CD8-positive, alpha-beta memory T cell (primary cell): ENCODE results near the gene PRAMEF1. TPM values are rescaled to one million over a fixed set of nuclear protein-coding genes. Genes with fewer than 3 reads are reported as not detected.
"Not testable (repeated sequence)": the region's sequence is repeated elsewhere in the genome, so short reads cannot be mapped to it uniquely, and the experiment has no call there.

ENCODE experiments used
- CTCF ChIA-PET: fragments of 350-600 bp; sonication (Branson Sonifier 250); formaldehyde crosslinking; loops from one replicate; lab custom pipeline; 2021; ENCODE audit warnings: antibody characterized with exemption; lab: Charles Lee
- POLR2A ChIA-PET: fragments of 350-600 bp; sonication (Branson Sonifier 250); formaldehyde crosslinking; loops from one replicate; lab custom pipeline; 2021; ENCODE audit warnings: antibody characterized with exemption; lab: Charles Lee
- DNase-seq, 5 donors: peaks; one replicate each; pipeline versions ENCODE4 v3.0.0 to v3.0.0-alpha.2; 2020 to 2022; ENCODE audit warnings: mixed read lengths in 1 of 5
- H3K27ac ChIP-seq: one replicate; pipeline ENCODE4 v1.7.0; 2013; ENCODE audit warnings: low read depth, mild to moderate bottlenecking, low read length, moderate library complexity
- H3K27me3 ChIP-seq: 2 replicates; pipeline ENCODE4 v1.7.0; 2013; ENCODE audit warnings: low read length, mild to moderate bottlenecking; ENCODE audit not compliant: insufficient read depth, poor library complexity, severe bottlenecking
- H3K36me3 ChIP-seq: 2 replicates; pipeline ENCODE4 v1.7.0; 2013; ENCODE audit warnings: mild to moderate bottlenecking, low read length, moderate library complexity; ENCODE audit not compliant: insufficient read depth
- H3K4me1 ChIP-seq: 2 replicates; pipeline ENCODE4 v1.7.0; 2013; ENCODE audit warnings: mild to moderate bottlenecking, low read length, moderate library complexity; ENCODE audit not compliant: insufficient read depth
- H3K4me3 ChIP-seq: 2 replicates; pipeline ENCODE4 v1.7.0; 2013; ENCODE audit warnings: mild to moderate bottlenecking, low read length
- H3K9me3 ChIP-seq: 2 replicates; pipeline ENCODE4 v1.7.0; 2013; ENCODE audit warnings: mild to moderate bottlenecking, low read length
- H3K27ac Mint-ChIP-seq, 8 donors: one replicate each; pipeline ENCODE4 v1.8.0; 2020 to 2021; ENCODE audit warnings: mixed read lengths in 8 of 8, mild to moderate bottlenecking in 6 of 8, inconsistent platforms in 3 of 8, moderate library complexity in 3 of 8
- H3K27me3 Mint-ChIP-seq, 2 donors: one replicate each; pipeline ENCODE4 v1.8.0; 2020 to 2021; ENCODE audit warnings: mixed read lengths in 2 of 2, mild to moderate bottlenecking in 1 of 2, moderate library complexity in 1 of 2
- H3K36me3 Mint-ChIP-seq, 3 donors: one replicate each; pipeline ENCODE4 v1.8.0; 2020 to 2021; ENCODE audit warnings: mixed read lengths in 3 of 3, inconsistent platforms in 1 of 3, mild to moderate bottlenecking in 1 of 3
- H3K4me1 Mint-ChIP-seq, 3 donors: one replicate each; pipeline ENCODE4 v1.8.0; 2020 to 2021; ENCODE audit warnings: mixed read lengths in 3 of 3, inconsistent platforms in 1 of 3, mild to moderate bottlenecking in 1 of 3
- H3K4me3 Mint-ChIP-seq, 7 donors: one replicate each; pipeline ENCODE4 v1.8.0; 2020 to 2021; ENCODE audit warnings: mixed read lengths in 7 of 7, mild to moderate bottlenecking in 6 of 7, moderate library complexity in 4 of 7, inconsistent platforms in 2 of 7
- H3K9me3 Mint-ChIP-seq, 5 donors: one replicate each; pipeline ENCODE4 v1.8.0; 2020 to 2022; ENCODE audit warnings: mixed read lengths in 5 of 5, mild to moderate bottlenecking in 3 of 5, moderate library complexity in 2 of 5, inconsistent platforms in 1 of 5
- polyA plus RNA-seq: library from polyadenylated mRNA; unstranded; fragments of 300-500 nt; fragmentation: Illumina TruSeq; gene quantifications from one replicate; pipeline ENCODE4 v1.2.3, GENCODE V29; 2021
- total RNA-seq, 2 experiments: library from RNA; stranded (reverse); gene quantifications; one replicate each; pipeline ENCODE4 v1.2.3, GENCODE V29; 2021

PRAMEF1 gene
- total and polyA plus RNA-seq, 3 experiments from 2014 or later, result not detected

GRCh38 chr1:12778061-12778460 is 13.1 kb upstream of the PRAMEF1 start:
- Mint-ChIP-seq H3K4me1 (no peaks in the 10 kb centered on the region), H3K27ac (no peak overlapping the region), H3K4me3 (no peak overlapping the region), H3K27me3 (peaks cover 6 to 43% of the 10 kb centered on the region in 2 donors), H3K36me3 (no peaks in the 10 kb centered on the region), H3K9me3 (peaks cover 0 to 7% (median 3%) of the 10 kb centered on the region in 5 donors)
- ChIA-PET POLR2A (no interaction called here), CTCF (no interaction called here)
- Histone ChIP-seq H3K9me3 (no peaks in the 10 kb centered on the region), H3K4me3 (no peak overlapping the region), H3K36me3 (no peaks in the 10 kb centered on the region), H3K4me1 (no peaks in the 10 kb centered on the region), H3K27me3 (peaks cover 4% of the 10 kb centered on the region), H3K27ac (no peak overlapping the region)
- no peak for DNase-seq

- Mint-ChIP-seq H3K36me3 (no peaks in the 10 kb centered on the region), H3K4me1 (no peaks in the 10 kb centered on the region), H3K27me3 (peaks cover 6 to 40% of the 10 kb centered on the region in 2 donors), H3K27ac (no peak overlapping the region), H3K9me3 (peaks cover 5 to 14% (median 7%) of the 10 kb centered on the region in 5 donors), H3K4me3 (no peak overlapping the region)
- POLR2A ChIA-PET, result no interaction called here
- CTCF ChIA-PET, result no interaction called here
- Histone ChIP-seq H3K27me3 (peaks cover 4% of the 10 kb centered on the region), H3K4me3 (no peak overlapping the region), H3K27ac (no peak overlapping the region), H3K36me3 (no peaks in the 10 kb centered on the region), H3K9me3 (no peaks in the 10 kb centered on the region), H3K4me1 (no peaks in the 10 kb centered on the region)
- DNase-seq, result no peak
Observed at GRCh38 chr1:12778907-12779306, 12.3 kb upstream of the PRAMEF1 start.

- POLR2A ChIA-PET, H3K9me3 ChIP-seq, H3K4me3 Mint-ChIP-seq, DNase-seq, CTCF ChIA-PET, H3K4me1 Mint-ChIP-seq, H3K36me3 ChIP-seq, H3K27me3 ChIP-seq, H3K36me3 Mint-ChIP-seq, H3K4me3 ChIP-seq, H3K27ac Mint-ChIP-seq, H3K4me1 ChIP-seq, H3K27ac ChIP-seq: not testable (repeated sequence)
- Mint-ChIP-seq H3K27me3 (peaks cover 4 to 18% of the 10 kb centered on the region in 2 donors), H3K9me3 (peaks cover 15 to 34% (median 23%) of the 10 kb centered on the region in 5 donors)
Observed at GRCh38 chr1:12781488-12781887, 9.7 kb upstream of the PRAMEF1 start.

GRCh38 chr1:12783783-12784182 is 7.4 kb upstream of the PRAMEF1 start:
- H3K27me3 Mint-ChIP-seq, result peaks cover 6 to 11% of the 10 kb centered on the region in 2 donors
- H3K27ac ChIP-seq, H3K36me3 Mint-ChIP-seq, H3K36me3 ChIP-seq, H3K9me3 ChIP-seq, DNase-seq, H3K27ac Mint-ChIP-seq, POLR2A ChIA-PET, CTCF ChIA-PET, H3K4me1 Mint-ChIP-seq, H3K4me1 ChIP-seq, H3K4me3 ChIP-seq, H3K4me3 Mint-ChIP-seq, H3K27me3 ChIP-seq: not testable (repeated sequence)
- peaks cover 15 to 41% (median 24%) of the 10 kb centered on the region in 5 donors for H3K9me3 Mint-ChIP-seq

GRCh38 chr1:12784729-12785128 is 6.5 kb upstream of the PRAMEF1 start:
- DNase-seq, H3K27me3 Mint-ChIP-seq, H3K27ac Mint-ChIP-seq, H3K27me3 ChIP-seq, H3K9me3 ChIP-seq, H3K36me3 ChIP-seq, H3K4me1 Mint-ChIP-seq, H3K36me3 Mint-ChIP-seq, POLR2A ChIA-PET, H3K4me3 Mint-ChIP-seq, H3K27ac ChIP-seq, CTCF ChIA-PET, H3K4me3 ChIP-seq, H3K4me1 ChIP-seq: not testable (repeated sequence)
- peaks cover 15 to 43% (median 24%) of the 10 kb centered on the region in 5 donors for H3K9me3 Mint-ChIP-seq

- H3K27me3 ChIP-seq, result no peaks in the 10 kb centered on the region
- H3K36me3 ChIP-seq, result no peaks in the 10 kb centered on the region
- DNase-seq, result no peak
- no peak overlapping the region for H3K4me3 ChIP-seq
- no peaks in the 10 kb centered on the region for H3K4me1 ChIP-seq
- Mint-ChIP-seq H3K36me3 (no peaks in the 10 kb centered on the region), H3K4me3 (no peak overlapping the region), H3K4me1 (no peaks in the 10 kb centered on the region), H3K27ac (no peak overlapping the region), H3K27me3 (peaks cover 0 to 8% of the 10 kb centered on the region in 2 donors), H3K9me3 (peaks cover 0 to 3% (median 0%) of the 10 kb centered on the region in 5 donors)
- H3K9me3 ChIP-seq, result no peaks in the 10 kb centered on the region
- ChIA-PET CTCF (no interaction called here), POLR2A (no interaction called here)
- no peak overlapping the region for H3K27ac ChIP-seq
Observed at GRCh38 chr1:12798911-12799310, 7.7 kb downstream of the PRAMEF1 start.

- H3K27me3 Mint-ChIP-seq, result peaks cover 4 to 15% of the 10 kb centered on the region in 2 donors
- no peak overlapping the region for H3K4me3 Mint-ChIP-seq
Observed at GRCh38 chr1:12799730-12800129, 8.5 kb downstream of the PRAMEF1 start.

GRCh38 chr1:12809933-12810332 is 18.7 kb downstream of the PRAMEF1 start:
- H3K27ac ChIP-seq, result peak overlapping the region; percentile 24
- no peaks in the 10 kb centered on the region for H3K4me1 ChIP-seq
- no peaks in the 10 kb centered on the region for H3K27me3 ChIP-seq
- ChIA-PET CTCF (no interaction called here), POLR2A (no interaction called here)
- H3K27ac Mint-ChIP-seq, result no peak overlapping the region
- peaks cover 4 to 11% (median 9%) of the 10 kb centered on the region in 5 donors for H3K9me3 Mint-ChIP-seq
- H3K27me3 Mint-ChIP-seq, result peaks cover 19 to 51% of the 10 kb centered on the region in 2 donors
- no peaks in the 10 kb centered on the region for H3K4me1 Mint-ChIP-seq
- H3K4me3 ChIP-seq, result no peak overlapping the region
- no peak overlapping the region for H3K4me3 Mint-ChIP-seq
- no peaks in the 10 kb centered on the region for H3K36me3 ChIP-seq
- no peaks in the 10 kb centered on the region for H3K9me3 ChIP-seq
- no peak for DNase-seq
- H3K36me3 Mint-ChIP-seq, result peaks cover 0 to 2% (median 0%) of the 10 kb centered on the region in 3 donors

More at GRCh38 chr1:12799730-12800129, 8.5 kb downstream of the PRAMEF1 start:
- DNase-seq, result no peak
- Histone ChIP-seq H3K4me3 (no peak overlapping the region), H3K27me3 (no peaks in the 10 kb centered on the region), H3K36me3 (no peaks in the 10 kb centered on the region), H3K27ac (no peak overlapping the region), H3K9me3 (no peaks in the 10 kb centered on the region), H3K4me1 (no peaks in the 10 kb centered on the region)
- Mint-ChIP-seq H3K27ac (no peak overlapping the region), H3K36me3 (no peaks in the 10 kb centered on the region), H3K4me1 (no peaks in the 10 kb centered on the region), H3K9me3 (peaks cover 0 to 5% (median 4%) of the 10 kb centered on the region in 5 donors)
- CTCF ChIA-PET, result no interaction called here
- POLR2A ChIA-PET, result no interaction called here
